Stimulated activated CD4-positive, alpha-beta T cell treated with anti-CD3 and anti-CD28 coated beads, Interleukin-12 subunit alpha, Interleukin-12 subunit beta, amount 100 ng/mL, for 48 hours (primary cell): ENCODE measurements around the gene ZNF423.

Experiments used
- DNase-seq, 3 donors: peaks; one replicate each; pipeline ENCODE4 v3.0.0-alpha.2; 2020; ENCODE audit warnings: low read depth in 2 of 3, low spot score in 1 of 3

ZNF423 gene

GRCh38 chr16:49730772-49731171 is 125.1 kb downstream of the ZNF423 start:
- no peak for DNase-seq

GRCh38 chr16:49727611-49728010 is 128.3 kb downstream of the ZNF423 start:
- DNase-seq: no peak

- no peak for DNase-seq
These were observed 129.8 kb downstream of the ZNF423 start for GRCh38 chr16:49726155-49726554.

GRCh38 chr16:49725651-49726050 is 130.3 kb downstream of the ZNF423 start:
- no peak for DNase-seq

GRCh38 chr16:49724774-49725173 is 131.1 kb downstream of the ZNF423 start:
- no peak for DNase-seq

- DNase-seq: no peak
These were observed 132.6 kb downstream of the ZNF423 start for GRCh38 chr16:49723310-49723709.

- DNase-seq: no peak
These were observed 135.7 kb downstream of the ZNF423 start for GRCh38 chr16:49720225-49720624.

GRCh38 chr16:49717689-49718088 is 138.2 kb downstream of the ZNF423 start:
- no peak for DNase-seq

- DNase-seq: no peak
These were observed 139.5 kb downstream of the ZNF423 start for GRCh38 chr16:49716339-49716934.

GRCh38 chr16:49713770-49714169 is 142.1 kb downstream of the ZNF423 start:
- no peak for DNase-seq

GRCh38 chr16:49712542-49712941 is 143.4 kb downstream of the ZNF423 start:
- no peak for DNase-seq

GRCh38 chr16:49712106-49712505 is 143.8 kb downstream of the ZNF423 start:
- DNase-seq: no peak

- DNase-seq: no peak
These were observed 146.9 kb downstream of the ZNF423 start for GRCh38 chr16:49709057-49709456.

- DNase-seq: no peak
These were observed 147.4 kb downstream of the ZNF423 start for GRCh38 chr16:49708491-49708890.

GRCh38 chr16:49706620-49707355 is 149.1 kb downstream of the ZNF423 start:
- DNase-seq: no peak

GRCh38 chr16:49704586-49705155 is 151.2 kb downstream of the ZNF423 start:
- no peak for DNase-seq

- no peak for DNase-seq
These were observed 152.4 kb downstream of the ZNF423 start for GRCh38 chr16:49703483-49703882.

GRCh38 chr16:49701789-49702494 is 154.0 kb downstream of the ZNF423 start:
- no peak for DNase-seq

GRCh38 chr16:49701065-49701685 is 154.7 kb downstream of the ZNF423 start:
- no peak for DNase-seq

GRCh38 chr16:49700251-49701064 is 155.5 kb downstream of the ZNF423 start:
- DNase-seq: no peak

- no peak for DNase-seq
These were observed 156.1 kb downstream of the ZNF423 start for GRCh38 chr16:49699841-49700175.
